ENCODE measurements around the gene SPOCK1. TPM values are rescaled to one million over a fixed set of nuclear protein-coding genes. Genes with fewer than 3 reads are reported as not detected.

Gene SPOCK1
- total and polyA plus RNA-seq, 2 experiments from 2014 or later = 8.2 to 10.5 TPM

DNA sequence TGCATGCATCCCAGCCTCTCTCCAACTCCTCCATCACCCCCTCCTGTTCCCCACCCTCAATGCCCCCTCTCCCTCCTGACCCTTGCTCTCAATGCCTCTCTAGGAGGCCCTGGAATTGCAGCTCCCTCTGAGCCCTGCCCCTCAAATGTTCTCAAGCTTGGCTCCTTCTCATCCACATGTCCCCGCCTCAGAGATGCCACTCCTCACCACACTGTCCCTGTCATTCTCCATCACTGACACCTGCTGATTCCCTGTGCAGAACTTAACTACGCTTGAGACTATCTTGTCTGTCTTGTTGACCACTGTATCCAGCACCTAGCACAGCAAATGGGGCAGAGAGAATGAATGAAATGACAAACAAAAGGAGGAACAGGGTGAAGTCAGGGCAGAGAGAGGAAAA, 314.4 kb downstream of the SPOCK1 start (continued):
- TF ChIP-seq CREB1 (CRISPR knock-in tag; IDR thresholded peaks at IDR 0.05; ENCODE audit: low read depth) = no peak
- TF ChIP-seq, protein P1, sequence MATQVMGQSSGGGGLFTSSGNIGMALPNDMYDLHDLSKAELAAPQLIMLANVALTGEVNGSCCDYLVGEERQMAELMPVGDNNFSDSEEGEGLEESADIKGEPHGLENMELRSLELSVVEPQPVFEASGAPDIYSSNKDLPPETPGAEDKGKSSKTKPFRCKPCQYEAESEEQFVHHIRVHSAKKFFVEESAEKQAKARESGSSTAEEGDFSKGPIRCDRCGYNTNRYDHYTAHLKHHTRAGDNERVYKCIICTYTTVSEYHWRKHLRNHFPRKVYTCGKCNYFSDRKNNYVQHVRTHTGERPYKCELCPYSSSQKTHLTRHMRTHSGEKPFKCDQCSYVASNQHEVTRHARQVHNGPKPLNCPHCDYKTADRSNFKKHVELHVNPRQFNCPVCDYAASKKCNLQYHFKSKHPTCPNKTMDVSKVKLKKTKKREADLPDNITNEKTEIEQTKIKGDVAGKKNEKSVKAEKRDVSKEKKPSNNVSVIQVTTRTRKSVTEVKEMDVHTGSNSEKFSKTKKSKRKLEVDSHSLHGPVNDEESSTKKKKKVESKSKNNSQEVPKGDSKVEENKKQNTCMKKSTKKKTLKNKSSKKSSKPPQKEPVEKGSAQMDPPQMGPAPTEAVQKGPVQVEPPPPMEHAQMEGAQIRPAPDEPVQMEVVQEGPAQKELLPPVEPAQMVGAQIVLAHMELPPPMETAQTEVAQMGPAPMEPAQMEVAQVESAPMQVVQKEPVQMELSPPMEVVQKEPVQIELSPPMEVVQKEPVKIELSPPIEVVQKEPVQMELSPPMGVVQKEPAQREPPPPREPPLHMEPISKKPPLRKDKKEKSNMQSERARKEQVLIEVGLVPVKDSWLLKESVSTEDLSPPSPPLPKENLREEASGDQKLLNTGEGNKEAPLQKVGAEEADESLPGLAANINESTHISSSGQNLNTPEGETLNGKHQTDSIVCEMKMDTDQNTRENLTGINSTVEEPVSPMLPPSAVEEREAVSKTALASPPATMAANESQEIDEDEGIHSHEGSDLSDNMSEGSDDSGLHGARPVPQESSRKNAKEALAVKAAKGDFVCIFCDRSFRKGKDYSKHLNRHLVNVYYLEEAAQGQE (IDR thresholded peaks at IDR 0.05; ENCODE audit: unreplicated experiment) = no peak

- no peak for DNase-seq (ENCODE audit: low spot score)
- H4K20me1 ChIP-seq (replicated peaks; ENCODE audit: insufficient read depth) = no peaks in the 10 kb centered on the region
- peaks cover 11% of the 10 kb centered on the region; the same call in 1 of the 2 replicates for H3K9me2 ChIP-seq (ENCODE audit: insufficient read depth)
- H3K27me3 Mint-ChIP-seq (ENCODE audit: insufficient read depth, low read depth, poor library complexity) = peaks cover 3% of the 10 kb centered on the region
- H3K4me3 ChIP-seq = no peak overlapping the region
- H3K36me3 Mint-ChIP-seq (ENCODE audit: low read depth) = no peaks in the 10 kb centered on the region
- peaks cover 2% of the 10 kb centered on the region for H3K4me1 Mint-ChIP-seq
- H3K27me3 ChIP-seq (ENCODE audit: insufficient read depth) = no peaks in the 10 kb centered on the region
- no peaks in the 10 kb centered on the region for H3F3A ChIP-seq (replicated peaks; ENCODE audit: low read depth)
- no peak overlapping the region for H3K27ac Mint-ChIP-seq
- H3K36me3 ChIP-seq (ENCODE audit: insufficient read depth) = no peaks in the 10 kb centered on the region
- no peak overlapping the region for H2AFZ ChIP-seq
- no peaks in the 10 kb centered on the region for H3K9me3 Mint-ChIP-seq
- H3K27ac ChIP-seq (ENCODE audit: low read depth) = no peak overlapping the region
- H3K79me2 ChIP-seq (replicated peaks; ENCODE audit: insufficient read depth) = no peaks in the 10 kb centered on the region
- no peak for ATAC-seq
- H3K4me1 ChIP-seq (ENCODE audit: insufficient read depth) = no peaks in the 10 kb centered on the region
- H3K4me3 Mint-ChIP-seq = no peak overlapping the region
- H3K4me2 ChIP-seq = no peak overlapping the region
- TF ChIP-seq ZNF462 (CRISPR knock-in tag; IDR thresholded peaks at IDR 0.05) (no peak), NANOG (IDR thresholded peaks at IDR 0.05; ENCODE audit: borderline replicate concordance) (no peak), EZH2 (IDR thresholded peaks at IDR 0.05; ENCODE audit: low read depth, unreplicated experiment) (no peak), POLR2AphosphoS5 (IDR thresholded peaks at IDR 0.05; ENCODE audit: low read depth) (no peak), CTCF (conservative IDR thresholded peaks at IDR 0.05; ENCODE audit: low read depth in 2 of 2) (no peak), JUNB (IDR thresholded peaks at IDR 0.05; ENCODE audit: unreplicated experiment) (no peak), EZH2phosphoT487 (IDR thresholded peaks at IDR 0.05; ENCODE audit: unreplicated experiment) (no peak)
- TF ChIP-seq, protein P2, sequence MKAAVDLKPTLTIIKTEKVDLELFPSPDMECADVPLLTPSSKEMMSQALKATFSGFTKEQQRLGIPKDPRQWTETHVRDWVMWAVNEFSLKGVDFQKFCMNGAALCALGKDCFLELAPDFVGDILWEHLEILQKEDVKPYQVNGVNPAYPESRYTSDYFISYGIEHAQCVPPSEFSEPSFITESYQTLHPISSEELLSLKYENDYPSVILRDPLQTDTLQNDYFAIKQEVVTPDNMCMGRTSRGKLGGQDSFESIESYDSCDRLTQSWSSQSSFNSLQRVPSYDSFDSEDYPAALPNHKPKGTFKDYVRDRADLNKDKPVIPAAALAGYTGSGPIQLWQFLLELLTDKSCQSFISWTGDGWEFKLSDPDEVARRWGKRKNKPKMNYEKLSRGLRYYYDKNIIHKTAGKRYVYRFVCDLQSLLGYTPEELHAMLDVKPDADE (IDR thresholded peaks at IDR 0.05) = no peak
Measured at GRCh38 chr5:137182576-137182975, 316.6 kb downstream of the SPOCK1 start.

Data from GM23338 (cell line).